NOMO-1 treated with dmso at 0.1 percent for 144 hours (cell line): Measurements from ENCODE around the gene RAB1A.

Experiments used
- DNase-seq: peaks from one replicate; lab custom pipeline; 2025; ENCODE audit not compliant: unreplicated experiment; lab: John Stamatoyannopoulos, UW

The RAB1A gene

DNA sequence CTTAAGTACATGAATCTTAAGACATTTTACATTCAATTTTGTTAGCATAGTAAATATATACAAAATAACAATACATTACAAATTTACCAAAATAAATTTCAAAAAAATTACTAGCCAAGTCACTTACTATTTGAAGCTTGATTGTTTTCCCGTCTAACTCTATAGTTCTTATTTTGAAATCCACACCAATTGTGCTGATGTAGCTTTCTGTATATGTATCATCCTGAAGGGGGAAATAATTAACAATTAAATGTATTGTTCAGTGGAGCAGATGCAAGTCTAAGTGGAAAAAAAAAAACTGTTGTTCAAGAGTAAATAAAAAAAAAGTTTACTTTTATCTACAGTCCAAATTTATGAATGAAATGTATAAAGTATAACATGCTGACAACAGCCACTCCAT is 32.1 kb downstream of the RAB1A start:
- DNase-seq: no peak

DNA sequence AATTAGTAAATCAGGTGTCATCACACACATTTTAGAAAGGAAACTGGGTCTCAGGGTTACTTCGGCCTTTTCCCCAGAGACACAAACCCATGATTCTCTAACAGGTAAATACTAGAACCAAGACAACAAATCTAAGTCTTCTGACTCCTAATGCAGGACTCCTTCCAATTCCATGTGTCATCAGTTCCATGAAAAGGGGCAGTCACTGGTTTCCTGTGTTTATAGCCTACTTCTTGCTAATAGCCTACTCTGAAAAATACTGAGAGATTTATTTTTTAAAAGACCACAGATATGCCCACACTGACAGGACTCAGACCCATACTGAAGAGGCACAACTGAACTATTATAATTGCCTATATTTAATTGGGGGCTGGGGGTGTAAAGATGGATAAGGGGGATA is 33.0 kb downstream of the RAB1A start:
- DNase-seq: no peak

DNA sequence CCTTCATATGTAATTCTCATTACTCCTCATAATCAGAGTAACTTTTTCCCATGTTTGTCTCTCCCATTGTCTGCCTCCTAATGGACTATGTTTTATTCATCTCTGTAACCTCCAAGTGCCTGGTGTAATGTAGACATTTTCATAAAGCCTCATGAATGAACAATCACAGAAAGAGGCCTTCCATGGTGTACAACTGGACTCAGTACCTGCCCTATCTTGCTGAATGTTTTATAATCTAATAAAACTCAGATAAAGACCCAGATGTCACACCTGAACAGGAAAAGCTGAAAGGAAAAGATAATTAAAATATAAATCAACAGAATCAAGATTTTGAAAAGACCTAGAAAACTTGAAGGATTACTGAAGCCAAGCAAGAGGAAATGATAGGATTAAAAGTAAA is 36.7 kb downstream of the RAB1A start:
- no peak for DNase-seq

DNA sequence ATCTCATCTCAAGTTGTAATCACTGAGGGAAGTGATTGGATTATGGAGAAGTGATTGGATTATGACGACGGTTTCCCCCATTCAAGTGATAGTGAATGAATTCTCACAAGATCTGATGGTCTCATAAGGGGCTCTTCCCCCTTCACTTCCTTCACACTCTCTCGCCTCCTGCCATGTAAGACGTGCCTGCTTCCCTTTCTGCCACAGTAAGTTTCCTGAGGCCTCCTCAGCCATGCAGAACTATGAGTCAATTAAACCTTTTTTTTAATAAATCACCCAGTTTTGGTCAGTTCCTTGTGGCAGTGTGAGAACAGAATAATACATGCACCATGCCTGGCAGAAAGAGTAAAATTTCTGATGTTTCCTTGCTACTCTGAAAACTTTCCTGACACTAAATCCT is 37.1 kb downstream of the RAB1A start:
- DNase-seq: no peak

DNA sequence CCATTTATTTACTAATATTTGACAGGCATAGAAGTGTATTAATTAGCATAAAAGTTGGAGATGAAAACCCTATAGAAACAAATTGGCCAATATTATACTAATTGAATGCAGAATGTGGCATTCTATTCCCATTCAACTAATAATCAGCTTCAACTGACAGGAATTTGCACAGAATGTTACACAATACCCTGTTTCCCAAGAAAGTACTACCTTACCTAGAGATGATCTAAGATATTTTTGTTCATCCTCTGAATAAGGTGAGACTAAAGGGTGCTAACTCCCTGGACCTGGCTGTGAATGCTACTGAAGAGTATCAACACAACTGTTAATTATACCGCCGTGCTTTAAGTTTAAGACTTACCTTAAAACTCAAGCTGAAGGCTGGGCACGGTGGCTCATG is 44.8 kb downstream of the RAB1A start:
- DNase-seq: no peak

DNA sequence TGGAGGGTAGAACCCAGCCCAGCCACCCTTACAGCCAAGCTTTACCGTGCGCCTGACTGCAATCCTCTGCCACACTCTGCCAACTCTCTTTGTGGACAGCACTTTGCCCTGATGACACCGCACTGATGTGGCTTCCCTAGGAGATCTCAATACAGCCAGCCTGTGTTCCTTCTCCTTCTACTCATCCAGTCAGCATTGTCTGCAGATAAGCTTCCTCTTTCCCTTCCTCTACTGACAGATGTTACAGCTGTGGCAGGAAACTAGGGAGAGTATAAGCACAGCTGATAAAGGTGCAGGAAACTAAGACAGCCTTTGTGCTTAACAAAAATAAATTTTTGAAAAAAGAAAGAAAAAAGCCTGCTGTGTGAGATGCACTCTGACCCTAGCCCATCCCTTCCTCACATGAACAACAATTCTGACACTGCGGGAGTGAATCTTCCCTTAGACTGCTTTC is 48.6 kb downstream of the RAB1A start:
- no peak for DNase-seq

DNA sequence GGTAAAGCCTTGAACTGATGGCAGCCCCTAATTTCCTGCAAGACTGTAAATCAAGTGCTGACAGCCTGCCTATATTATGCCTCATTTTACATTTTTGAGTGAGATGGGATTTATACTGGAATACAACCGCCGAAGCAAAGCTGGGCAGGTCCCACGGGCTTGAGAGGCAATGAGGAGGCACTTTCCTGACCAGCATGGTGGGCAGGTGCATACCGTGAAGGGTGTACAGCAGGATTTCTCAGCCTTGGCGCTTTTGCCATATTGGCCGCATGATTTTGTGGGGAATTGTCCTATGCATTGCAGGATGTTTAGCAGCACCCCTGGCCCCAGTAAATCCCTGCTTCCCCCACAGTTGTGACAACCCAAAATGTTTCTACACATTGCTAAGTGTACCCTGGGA is 50.9 kb downstream of the RAB1A start:
- DNase-seq: no peak

DNA sequence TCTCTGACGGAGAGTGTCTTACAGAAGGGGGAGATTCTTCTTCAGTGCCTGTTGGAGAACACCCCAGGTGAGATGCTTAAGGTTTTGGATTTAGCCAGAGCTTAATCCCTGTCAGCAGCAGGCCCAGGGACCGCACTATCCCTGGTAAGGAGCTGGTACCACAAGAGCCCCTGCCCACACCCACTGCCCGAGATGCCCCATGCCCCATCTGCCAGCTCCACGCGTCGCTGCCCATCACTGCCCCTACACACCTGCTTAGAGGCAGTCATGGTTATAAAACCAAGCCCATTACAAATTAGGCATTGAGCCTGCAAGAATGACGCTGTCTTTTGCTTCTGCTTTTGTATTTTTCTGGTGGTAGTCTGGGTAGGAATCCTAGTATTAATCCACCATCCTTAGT is 52.0 kb downstream of the RAB1A start:
- no peak for DNase-seq

DNA sequence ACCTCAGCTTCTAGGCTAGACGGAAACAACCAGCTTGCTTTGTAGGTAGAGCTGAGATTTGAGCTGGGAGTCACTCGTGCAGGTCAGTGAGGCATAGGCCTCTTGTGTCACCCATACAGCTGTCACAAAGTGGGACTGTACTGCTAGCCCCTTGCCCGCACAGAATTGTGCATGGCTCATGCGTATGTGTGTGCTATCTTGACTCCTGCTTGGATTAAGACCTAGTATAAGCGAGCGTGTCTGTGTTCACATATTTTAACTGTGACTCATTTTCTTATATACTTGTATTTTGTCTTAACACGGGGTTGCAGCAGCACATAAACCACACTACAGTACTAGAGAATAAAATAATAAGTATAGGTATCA is 53.6 kb downstream of the RAB1A start:
- DNase-seq: no peak

DNA sequence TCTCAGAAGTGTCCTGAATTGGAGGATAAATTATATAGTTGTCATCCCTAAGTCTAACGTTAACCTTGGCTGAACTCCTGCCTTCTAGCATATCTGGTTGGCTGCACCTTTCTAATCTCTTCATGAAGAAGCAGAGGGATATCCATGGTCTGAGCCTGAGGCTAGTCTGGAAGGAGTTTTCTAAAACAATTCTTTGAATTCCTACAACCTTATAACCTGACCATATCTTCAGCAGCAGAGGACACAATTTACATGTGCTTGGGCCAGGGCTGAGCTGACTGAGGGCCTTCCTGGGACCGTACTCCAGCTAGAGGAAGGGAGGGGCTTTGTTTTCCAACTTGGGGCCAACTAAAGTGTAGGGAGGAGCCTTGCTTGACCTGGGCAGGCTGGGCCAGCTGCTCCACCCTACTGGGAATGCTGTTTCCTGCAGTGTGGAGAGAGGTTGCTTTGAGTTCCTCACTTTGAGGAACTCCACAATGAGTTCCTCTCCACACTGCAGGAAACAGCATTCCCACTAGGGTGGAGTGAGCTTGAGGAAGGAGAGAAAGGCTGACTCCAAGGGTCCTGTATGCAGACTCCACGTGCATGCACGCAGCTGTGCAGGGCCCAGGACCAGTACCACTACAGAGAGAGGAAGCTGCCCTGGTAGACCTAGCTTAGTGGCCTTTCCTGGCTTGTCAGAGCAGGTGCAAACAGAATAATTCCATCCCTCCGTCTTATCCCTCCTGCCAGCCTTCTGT is 54.1 kb downstream of the RAB1A start:
- DNase-seq: no peak

DNA sequence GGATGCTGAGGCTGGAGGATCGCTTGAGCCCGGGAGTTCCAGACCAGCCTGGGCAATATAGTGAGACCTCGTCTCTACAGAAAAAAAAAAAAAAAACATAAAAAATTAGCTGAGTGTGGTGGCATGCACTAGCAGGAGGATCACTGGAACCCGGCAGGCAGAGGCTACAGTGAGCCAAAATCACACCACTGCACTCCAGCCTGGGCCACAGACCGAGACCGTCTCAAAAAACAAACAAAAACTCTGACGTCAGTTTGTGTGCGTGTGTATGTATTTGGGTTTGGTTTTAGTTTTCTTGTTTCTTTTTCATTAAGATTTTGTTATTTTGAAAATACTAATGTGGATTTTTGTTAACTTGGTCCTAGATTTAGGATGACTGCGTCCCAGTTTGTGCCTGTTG is 54.7 kb downstream of the RAB1A start:
- DNase-seq: no peak

DNA sequence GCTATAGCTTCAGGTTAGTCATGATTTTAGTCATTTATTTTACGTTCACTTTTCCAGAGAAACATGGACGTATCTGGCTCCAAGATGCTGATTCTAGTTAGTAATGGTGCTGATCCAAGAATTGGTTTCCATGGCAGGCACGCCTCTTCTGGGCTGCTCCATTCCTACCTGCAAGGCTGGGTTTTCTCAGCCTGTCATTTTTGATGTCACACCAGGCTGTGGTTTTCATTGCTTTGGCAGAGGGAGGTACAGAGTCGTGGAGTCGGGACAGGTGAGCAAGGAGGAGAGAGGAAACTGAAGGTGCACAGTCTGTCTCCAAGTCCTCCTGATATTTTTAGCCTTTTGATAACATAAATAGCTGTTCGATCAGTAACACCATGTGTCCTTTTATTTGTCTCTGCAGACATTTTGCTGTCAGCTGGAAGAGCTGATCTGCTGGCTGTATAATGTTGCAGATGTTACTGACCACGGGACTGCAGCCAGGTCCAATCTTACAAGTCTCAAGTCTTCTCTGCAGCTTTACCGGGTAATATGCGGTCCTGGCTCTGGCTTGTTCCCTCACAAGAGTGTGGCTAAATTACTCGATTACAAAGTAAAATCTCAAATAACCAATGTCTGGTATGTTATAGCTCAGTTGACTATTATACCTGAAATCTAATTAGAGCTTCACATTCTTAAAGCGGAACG is 55.9 kb downstream of the RAB1A start:
- DNase-seq: no peak

DNA sequence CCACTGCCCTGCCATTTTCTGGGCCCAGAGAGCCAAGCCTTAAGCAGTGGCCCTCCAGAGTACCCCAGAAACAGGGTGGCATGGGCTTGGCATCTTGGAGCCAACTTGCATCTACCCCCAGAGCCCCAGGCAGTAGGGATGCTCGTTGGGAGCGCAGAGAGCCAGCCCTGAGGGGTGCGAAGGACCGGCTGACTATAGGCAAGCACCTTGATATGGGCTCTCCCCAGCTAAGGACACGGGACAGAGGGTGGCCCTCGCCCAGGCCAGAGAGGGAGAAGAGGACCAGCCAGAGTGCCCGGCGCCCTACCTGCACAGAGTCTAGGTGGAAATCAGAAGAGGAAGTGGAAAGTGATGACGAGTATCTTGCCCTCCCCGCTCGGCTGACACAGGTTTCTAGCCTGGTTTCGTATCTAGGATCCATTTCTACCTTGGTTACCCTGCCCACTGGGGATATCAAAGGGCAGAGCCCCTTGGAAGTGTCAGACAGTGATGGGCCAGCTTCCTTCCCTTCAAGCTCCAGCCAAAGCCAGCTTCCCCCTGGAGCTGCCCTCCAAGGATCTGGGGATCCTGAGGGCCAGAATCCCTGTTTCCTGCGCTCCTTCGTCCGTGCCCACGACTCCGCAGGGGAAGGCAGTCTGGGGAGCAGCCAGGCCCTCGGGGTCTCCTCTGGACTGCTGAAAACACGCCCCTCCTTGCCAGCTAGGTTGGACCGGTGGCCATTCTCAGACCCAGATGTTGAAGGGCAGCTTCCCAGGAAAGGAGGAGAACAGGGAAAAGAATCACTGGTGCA is 57.5 kb downstream of the RAB1A start:
- no peak for DNase-seq

DNA sequence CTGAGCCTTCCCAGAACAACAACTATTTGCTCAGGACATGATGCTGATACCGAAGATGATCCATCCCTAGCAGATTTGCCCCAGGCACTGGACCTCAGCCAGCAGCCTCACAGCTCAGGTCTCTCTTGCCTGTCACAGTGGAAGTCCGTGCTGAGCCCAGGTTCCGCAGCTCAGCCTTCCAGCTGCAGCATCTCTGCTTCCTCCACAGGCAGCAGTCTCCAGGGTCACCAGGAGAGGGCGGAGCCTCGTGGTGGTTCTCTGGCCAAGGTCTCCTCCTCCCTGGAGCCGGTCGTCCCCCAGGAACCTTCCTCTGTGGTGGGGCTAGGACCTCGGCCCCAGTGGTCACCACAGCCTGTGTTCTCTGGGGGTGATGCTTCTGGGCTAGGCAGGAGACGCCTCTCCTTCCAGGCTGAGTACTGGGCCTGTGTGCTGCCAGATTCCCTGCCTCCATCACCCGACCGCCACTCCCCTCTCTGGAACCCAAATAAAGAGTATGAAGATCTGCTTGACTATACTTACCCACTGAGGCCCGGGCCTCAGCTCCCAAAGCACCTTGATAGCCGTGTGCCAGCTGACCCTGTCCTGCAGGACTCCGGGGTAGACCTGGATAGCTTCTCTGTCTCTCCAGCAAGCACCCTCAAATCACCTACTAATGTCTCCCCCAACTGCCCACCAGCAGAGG is 58.3 kb downstream of the RAB1A start:
- no peak for DNase-seq

DNA sequence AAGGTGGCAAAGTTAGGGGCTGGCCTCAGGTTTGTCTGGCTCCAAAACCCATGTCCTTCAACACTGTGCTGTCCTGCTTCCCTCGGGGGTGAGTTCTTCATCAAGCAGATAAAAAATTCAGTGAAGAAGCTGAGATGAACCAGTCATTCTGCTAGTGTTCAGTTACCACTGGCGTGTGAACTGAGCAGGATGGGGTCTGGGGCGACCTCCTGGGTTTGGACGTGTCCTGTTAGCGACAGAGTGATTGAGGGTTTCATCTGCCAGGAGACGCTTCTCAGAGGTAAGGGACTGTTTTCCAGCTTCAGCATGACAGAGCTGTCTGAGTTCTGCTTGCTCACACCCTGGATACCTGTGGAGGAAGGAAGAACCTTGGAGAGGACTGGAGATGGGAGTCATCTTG is 59.0 kb downstream of the RAB1A start:
- no peak for DNase-seq

DNA sequence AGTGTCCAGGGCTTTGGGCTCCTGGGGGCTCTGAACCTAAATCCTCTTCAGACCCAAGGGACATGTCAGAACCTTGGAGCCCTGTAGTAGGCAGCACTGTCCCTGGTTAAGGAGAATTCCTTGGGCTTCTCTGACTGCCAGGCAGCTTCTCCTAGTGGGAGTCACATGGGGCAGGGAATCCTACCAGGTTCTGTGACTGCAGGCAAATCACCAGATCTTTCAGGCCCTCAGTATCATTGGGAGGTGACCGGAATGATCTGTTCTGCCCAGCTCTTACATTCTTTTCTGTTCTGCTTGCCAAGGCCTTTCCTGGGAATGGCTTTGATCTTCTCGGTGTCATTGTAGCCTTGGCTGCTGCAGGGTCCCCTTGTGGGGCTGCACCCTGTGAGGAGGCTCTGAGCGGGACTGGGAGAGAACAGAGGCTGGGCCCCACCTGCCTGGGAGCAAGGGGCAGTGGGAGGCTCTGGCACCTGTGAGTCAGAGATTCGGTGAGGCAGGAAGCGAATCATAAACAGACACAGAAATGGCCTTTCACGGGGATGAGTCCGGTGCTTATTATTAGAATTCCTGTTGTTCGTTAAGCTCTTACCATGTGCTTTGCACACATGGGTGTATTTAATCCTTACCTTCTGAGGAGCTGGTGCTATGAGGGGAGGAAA is 59.6 kb downstream of the RAB1A start:
- DNase-seq: no peak

DNA sequence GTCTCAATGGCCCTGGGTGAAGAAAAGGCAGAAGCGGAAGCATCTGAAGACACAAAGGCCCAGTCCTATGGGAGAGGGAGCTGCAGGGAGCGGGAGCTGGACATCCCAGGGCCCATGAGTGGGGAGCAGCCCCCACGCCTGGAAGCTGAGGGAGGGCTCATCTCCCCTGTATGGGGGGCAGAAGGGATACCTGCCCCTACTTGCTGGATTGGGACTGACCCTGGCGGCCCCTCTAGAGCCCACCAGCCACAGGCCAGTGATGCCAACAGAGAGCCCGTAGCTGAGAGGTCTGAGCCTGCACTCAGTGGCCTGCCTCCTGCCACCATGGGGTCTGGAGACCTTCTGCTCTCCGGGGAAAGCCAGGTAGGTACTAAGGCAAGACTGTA is 60.5 kb downstream of the RAB1A start:
- DNase-seq: no peak

DNA sequence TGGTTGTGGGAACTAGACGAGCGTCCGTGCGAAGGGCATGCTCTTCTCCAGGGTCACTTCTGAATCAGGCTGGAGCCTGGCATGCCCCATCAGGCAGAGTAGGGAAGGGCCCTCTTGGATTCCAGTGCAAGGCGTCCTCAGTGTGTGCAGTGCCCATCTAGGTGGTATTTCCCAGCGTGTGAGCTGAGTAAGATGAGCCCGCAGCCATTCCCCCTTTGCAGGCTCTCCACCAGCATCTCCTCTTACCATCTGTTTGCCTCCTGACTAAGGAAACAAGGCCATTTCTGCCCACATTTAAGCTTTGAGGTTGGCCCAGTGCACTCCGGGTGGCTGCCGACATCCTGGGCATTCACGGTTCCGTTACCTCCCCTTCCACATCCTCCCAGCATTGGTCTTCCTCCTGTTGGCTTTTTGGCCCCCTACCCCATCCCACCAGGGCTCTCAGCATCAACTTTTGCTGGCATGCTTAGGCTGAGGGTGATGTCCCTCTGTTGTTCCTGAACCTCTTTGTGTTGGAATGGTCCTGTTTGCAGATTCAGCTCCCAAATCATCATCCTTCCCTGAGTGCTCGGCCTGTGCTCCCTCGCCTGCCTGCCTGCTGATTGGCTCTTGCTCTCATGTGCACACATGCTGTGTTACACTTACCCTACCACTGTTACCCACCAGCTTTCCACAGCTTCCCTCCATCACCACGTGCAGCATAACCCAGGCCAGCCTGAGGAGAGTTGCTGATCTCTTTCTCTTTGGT is 61.9 kb downstream of the RAB1A start:
- DNase-seq: no peak

DNA sequence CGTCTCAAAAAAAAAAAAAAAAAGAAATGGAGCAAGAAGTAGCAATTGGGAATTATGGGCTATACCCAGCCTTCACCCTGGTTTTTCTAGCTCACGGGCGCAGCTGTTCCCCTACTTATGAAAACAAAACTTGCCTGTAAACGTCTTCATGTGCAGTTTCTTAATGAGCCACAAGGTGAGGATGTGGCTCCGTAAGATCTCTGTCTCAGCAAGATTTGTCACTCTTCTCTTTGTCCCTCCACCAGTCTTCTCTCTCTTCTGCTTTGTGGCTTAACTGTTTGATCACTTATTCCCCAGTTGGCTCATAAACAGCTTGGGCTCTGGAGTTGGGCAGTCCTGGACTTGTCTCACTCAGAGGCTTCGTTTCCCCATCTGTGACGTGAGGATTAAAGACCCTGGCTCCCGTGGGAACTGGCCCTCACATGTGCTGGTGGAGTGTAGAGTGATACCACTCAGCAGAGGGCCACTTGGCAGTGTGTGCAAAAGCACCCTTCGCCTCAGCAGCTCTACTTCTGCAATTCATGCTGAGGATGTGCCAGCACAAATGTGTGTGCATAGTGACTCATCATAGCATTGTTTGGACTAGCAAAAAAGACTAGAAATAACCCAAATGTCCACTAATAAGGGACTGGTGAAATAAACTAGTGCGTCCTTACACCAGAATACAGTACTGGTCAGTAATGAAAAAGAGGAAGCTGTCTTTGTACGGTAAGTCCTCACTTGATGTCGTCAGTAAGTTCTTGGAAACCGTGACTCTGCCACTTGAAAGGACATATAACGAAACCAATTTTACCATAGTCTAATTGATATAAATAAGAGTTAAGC is 65.0 kb downstream of the RAB1A start:
- peak; percentile 94 for DNase-seq
